ENCODE results near the gene ZXDC.

ZXDC gene

GRCh38 chr3:126433496-126434263, 42.0 kb downstream of the ZXDC start:
- no peak for DNase-seq

GRCh38 chr3:126433105-126433430, 42.6 kb downstream of the ZXDC start:
- no peak for DNase-seq

DNA sequence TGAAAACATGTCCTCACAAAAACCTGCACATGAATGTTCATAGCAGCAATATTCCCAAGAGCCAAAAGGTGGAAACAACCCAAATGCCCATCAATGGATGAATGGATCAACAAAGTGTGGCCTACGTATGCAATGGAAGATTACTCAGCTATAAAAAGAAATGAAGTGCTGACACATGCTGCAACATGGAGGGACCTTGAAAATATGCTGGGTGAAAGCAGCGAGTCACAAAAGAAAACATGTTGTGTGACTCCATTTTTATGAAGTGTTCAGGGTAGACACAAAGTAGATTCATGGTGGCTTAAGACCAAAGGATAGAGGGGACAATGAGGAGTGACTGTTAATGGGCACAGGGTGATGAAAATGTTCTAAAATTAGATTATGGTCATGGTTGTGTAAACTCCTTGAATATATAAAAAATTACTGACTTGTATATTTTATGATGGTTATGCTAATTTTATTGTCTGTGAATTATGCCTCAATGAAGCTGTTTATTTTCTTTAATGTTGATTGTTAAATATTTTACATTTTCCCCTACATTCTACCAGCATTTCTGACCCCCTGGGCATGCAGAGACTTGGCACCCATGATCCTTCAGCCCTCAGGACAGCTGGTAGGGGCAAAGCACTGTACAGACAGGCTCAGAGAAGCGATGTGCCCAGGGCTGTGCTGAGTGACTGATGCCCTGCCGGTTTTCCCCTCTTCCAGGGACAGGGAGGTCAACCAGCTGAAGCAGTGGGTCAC, 43.2 kb downstream of the ZXDC start:
- DNase-seq: no peak

DNA sequence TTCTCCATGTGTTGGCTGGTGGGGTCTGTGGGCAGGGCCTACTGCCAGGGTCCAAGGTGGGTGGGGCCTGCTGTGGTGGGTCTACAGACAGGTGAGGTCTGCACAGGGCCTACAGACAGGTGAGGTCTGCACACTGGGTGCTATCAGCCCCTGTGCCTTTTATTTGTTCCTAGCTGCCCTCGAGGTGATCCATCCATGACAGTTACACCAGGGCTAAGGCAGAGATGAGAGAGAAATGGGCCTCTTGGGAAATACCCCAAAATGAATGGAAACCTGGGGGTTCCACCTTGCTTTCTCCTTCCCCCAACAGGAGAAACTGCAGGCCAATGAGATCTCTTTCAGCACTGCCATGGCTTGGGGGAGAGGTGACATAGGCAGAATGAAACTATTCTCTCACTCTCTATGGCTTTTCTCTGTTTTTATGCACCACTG, 44.6 kb downstream of the ZXDC start:
- DNase-seq: no peak

DNA sequence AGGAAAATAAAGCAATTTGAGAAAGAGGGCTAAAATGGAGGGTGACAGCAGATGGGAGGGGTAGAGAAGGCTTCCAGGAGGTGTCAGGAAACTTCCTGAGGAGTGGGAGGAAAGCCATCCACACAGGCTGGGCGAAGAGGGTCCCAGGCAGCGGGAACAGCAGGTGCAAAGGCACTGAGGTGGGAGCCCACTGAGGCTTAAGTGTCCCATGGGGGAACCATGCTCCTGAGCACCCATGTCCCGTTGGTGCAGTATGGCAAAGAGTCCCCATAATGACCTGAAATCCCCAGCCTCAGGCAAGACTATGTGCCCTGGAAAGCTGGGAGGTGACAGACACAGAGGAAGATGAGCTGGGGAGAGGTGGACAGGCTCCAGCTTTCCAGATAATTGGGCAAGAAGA, 50.9 kb downstream of the ZXDC start:
- no peak for DNase-seq

DNA sequence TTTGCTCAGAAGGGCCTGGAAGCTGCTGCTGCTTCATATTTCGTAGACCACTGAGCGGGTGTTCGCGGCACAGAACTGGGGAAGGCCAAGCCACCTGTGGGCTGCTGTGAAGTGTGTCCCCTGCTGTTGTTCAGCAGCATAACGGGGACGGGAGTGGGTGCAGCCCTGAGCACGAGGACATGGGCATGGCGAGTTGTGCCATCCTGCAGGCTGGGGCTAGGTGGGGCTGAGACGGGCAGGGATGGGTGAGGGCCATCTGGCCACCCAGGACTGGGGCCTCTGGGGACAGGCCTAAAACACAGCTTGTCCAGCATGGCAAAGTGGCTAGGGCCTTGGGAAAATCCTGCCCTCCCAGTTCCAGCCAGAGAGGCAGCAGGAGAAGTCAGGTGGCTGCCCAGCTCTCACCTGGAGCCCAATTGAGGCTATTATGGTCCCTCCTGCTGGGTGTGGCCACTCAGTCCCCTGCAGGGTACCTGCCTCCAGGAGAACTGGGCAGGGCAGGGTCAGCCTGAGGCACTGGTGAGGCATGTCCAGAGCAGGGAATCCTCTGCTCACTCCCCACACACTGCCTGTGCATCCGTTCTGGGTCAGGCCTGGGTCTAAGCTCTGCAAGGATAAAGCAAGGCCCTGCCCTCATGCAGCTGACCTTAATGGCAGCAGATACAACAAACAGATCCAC, 51.5 kb downstream of the ZXDC start:
- DNase-seq: no peak

- no peak for DNase-seq
Observed at GRCh38 chr3:126423191-126424038, 52.3 kb downstream of the ZXDC start.

- DNase-seq: no peak
Observed at GRCh38 chr3:126422571-126423091, 53.1 kb downstream of the ZXDC start.

DNA sequence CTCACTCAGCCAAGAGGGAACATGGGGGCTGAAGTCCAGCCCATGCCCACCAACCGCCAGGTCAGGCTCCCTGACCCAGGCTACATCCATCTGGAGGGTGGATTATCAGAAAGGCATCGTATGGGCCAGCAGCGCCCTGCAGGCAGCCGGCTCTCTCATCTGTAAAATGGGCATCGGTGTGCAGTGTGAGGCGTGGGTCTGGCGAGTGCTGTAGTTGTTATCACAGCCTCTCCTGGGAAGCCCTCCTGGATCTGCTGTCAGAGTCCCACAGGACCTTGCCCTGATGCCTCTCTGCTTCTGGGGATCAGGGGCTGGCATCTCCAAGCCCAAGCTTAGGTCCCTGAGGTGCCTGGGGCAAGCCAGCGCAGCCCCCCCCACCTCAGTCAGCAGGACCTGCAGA, 53.6 kb downstream of the ZXDC start:
- DNase-seq: no peak

DNA sequence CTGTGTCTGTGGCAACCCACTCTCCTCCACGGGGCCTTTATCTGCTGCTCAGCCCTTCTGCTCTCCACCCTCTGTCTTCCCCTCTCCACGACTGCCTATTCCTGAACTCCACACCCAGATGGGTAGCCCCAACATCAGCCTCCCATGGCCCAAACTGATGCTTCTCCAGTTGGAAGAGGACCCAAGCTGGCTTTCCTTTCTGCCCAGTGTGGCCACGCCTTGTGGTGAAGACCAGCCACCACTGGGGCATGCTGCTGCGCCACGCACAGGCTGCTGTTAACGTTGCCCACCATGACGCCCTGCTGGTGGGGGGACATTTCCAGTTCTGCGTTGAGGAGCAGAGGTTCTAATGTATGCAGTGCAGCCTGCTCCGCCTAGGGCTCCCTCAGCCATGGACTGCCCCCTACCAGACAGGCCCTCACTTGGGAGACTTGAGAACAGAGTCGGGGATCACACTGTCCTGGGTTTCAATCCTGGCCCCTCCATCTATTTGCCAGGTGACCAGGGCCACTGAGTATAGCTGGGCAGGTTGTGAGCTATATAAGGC, 54.0 kb downstream of the ZXDC start:
- DNase-seq: no peak

GRCh38 chr3:126419886-126420786, 55.6 kb downstream of the ZXDC start:
- DNase-seq: no peak

- DNase-seq: no peak
Observed at GRCh38 chr3:126419151-126419703, 56.5 kb downstream of the ZXDC start.

GRCh38 chr3:126418661-126419131, 57.0 kb downstream of the ZXDC start:
- DNase-seq: no peak

DNA sequence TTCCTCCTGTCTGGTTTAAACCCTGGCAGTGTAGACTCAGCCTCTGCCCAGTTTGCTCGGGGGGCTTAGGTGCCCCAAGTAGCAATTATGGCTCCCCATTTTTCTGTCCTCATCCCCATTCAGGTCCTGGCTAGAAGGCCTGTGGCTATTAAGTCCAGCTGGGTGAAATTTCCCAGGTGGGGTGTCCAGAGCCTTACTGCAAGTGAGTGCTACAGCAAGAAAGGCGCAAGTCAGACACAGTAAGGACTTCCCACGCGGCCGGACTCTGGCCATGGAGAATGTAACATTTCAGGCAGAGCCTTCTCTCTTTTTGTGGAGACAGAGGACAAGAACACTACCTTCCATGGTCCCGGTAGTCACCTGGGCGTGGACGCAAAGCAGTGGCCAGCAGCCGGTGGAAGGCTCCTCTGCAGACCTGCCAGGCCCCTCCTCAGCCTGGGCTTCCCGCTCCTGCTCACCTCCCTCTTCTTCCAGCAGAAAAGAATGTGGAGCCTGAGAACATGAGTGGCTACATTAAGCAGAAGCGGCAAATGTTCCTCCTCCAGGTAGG, 57.6 kb downstream of the ZXDC start:
- no peak for DNase-seq

DNA sequence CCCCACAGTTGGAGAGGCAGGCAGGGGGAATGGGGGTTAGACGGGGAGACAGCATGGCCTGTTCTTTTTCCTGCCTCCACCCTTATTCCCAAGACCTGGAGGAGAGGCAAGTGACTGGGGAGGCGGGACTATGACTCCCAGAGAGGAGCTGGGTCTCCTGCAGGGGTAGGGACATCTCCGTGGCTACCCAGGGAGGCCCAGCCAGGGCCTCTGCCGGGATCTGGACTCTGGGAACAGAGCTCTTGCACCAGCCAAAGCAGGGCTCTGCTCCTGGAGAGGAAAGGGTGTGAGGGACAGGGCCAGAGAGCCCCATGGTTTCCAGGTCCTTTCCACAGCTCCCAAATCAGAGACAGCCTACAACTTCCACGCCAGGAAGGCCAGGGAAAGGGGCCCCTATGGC, 58.2 kb downstream of the ZXDC start:
- DNase-seq: no peak

- DNase-seq: no peak
Observed at GRCh38 chr3:126416943-126417342, 58.7 kb downstream of the ZXDC start.

DNA sequence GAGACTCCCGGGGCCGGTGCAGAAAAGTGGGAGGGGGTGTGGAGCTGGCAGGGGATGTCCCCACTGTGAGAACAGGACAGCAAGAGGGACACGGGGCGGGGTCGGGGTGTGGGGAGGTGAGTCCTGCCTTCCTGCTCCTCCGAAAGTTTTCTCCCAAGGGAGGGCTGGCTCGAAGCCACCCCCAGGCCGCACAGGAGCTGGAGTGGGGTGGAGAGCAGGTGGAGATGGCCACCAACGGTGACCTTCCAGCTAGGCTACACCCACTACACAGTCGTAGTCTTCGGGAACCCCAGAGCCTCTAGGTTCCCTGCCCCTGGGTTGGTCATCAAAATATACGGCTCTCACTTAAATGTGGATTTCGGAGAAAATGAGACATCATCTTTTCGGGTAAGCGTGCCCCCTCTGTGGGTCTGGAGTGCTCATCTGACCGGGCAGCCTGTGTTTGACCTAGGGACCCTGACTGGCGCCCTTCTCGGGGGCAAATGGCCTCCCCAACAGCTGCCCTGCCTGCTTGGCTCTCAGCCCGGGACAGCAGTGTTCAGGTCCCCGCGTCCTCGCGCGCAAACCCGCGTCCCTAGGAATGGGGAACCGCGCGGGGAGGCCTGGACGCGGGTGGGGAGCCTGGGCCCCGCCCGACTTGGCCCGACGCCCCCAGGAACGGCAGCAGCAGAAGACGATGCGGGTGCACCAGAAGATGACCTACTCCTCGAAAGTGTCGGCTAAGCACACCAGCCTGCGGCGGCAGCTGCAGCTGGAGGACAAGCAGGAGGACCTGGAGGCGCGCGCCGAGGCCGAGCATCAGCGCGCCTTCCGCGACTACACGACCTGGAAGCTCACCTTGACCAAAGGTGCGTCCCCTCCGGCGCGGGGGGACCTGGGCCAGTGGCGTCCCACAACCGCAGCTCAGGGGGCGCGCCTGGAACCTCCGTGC, 59.8 kb downstream of the ZXDC start:
- no peak for DNase-seq

DNA sequence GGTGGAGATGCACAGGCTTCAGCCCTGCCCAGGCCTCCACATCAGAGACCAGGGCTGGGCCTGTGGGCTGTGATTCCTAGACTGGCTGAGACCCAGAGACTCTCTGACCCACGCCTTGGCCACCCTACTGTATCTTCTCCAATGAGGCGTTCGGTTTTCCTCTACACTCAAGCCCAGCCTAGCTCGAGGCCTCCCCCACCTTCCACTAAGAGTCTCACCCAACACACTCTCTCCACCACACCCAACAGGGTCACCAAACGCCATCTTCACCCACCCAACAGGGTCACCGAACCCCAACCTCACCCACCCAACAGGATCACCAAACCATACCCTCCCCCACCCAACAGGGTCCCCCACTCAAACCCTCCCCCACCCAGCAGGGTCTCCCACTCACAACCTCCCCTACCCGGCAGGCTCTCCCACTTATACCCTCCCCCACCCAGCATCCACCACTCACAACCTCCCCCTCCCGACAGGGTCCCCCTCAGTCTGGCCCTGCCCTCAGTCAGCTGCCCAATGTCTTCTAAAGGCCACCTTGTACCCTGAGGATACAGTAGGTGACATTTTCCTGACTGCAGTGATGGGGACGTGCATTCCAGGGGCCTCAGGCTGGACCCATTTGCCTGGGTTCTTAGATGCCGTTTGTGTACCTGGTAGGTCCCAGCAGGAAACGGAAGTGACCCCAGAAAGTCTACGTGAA, 60.6 kb downstream of the ZXDC start:
- DNase-seq: no peak

- no peak for DNase-seq
Observed at GRCh38 chr3:126414406-126414805, 61.3 kb downstream of the ZXDC start.

Measured in activated T-cell treated with anti-CD3 and anti-CD28 coated beads for 4 hours (primary cell).